Activated CD4-positive, alpha-beta T cell treated with anti-CD3 and anti-CD28 coated beads, Interleukin-2, amount 50 U/mL, for 48 hours (primary cell): ENCODE data around the gene SH3BGR.
"Not testable (repeated sequence)": the region's sequence is repeated elsewhere in the genome, so short reads cannot be mapped to it uniquely, and the experiment has no call there.

Experiments used
- DNase-seq, 2 experiments: peaks; one replicate each; pipeline ENCODE4 v3.0.0-alpha.2; 2020

The SH3BGR gene

GRCh38 chr21:39518055-39518846, 66.5 kb downstream of the SH3BGR start:
- peak; percentile 23 to 40 for DNase-seq

GRCh38 chr21:39518847-39519210, 67.1 kb downstream of the SH3BGR start:
- DNase-seq: no peak

- no peak for DNase-seq
Measured at GRCh38 chr21:39519835-39520234, 68.1 kb downstream of the SH3BGR start.

- DNase-seq: no peak
Measured at GRCh38 chr21:39523399-39523798, 71.6 kb downstream of the SH3BGR start.

GRCh38 chr21:39523915-39524314, 72.1 kb downstream of the SH3BGR start:
- DNase-seq: no peak

GRCh38 chr21:39525129-39525528, 73.4 kb downstream of the SH3BGR start:
- DNase-seq: no peak

GRCh38 chr21:39525601-39526000, 73.8 kb downstream of the SH3BGR start:
- no peak for DNase-seq

GRCh38 chr21:39527067-39527595, 75.4 kb downstream of the SH3BGR start:
- no peak for DNase-seq

GRCh38 chr21:39527664-39528381, 76.1 kb downstream of the SH3BGR start:
- DNase-seq: no peak

- DNase-seq: no peak
Measured at GRCh38 chr21:39529026-39529425, 77.3 kb downstream of the SH3BGR start.

- DNase-seq: no peak
Measured at GRCh38 chr21:39531064-39531463, 79.3 kb downstream of the SH3BGR start.

GRCh38 chr21:39531840-39532239, 80.1 kb downstream of the SH3BGR start:
- DNase-seq: no peak

GRCh38 chr21:39533545-39534380, 82.0 kb downstream of the SH3BGR start:
- DNase-seq: no peak

- DNase-seq: no peak
Measured at GRCh38 chr21:39535646-39536437, 84.1 kb downstream of the SH3BGR start.

- DNase-seq: no peak
Measured at GRCh38 chr21:39536835-39537234, 85.1 kb downstream of the SH3BGR start.

- no peak for DNase-seq
Measured at GRCh38 chr21:39537571-39537970, 85.8 kb downstream of the SH3BGR start.

GRCh38 chr21:39538453-39539042, 86.8 kb downstream of the SH3BGR start:
- DNase-seq: no peak

- not testable (repeated sequence) for DNase-seq
Measured at GRCh38 chr21:39540367-39540766, 88.6 kb downstream of the SH3BGR start.

GRCh38 chr21:39542736-39543135, 91.0 kb downstream of the SH3BGR start:
- no peak for DNase-seq

GRCh38 chr21:39546522-39546921, 94.8 kb downstream of the SH3BGR start:
- DNase-seq: no peak

- DNase-seq: no peak
Measured at GRCh38 chr21:39552856-39553255, 101.1 kb downstream of the SH3BGR start.

GRCh38 chr21:39553331-39553730, 101.6 kb downstream of the SH3BGR start:
- DNase-seq: no peak
